GM21529 (cell line): ENCODE measurements around the gene NFKB1.
A peak's percentile ranks its signal among the peaks of the same experiment; 100 is the strongest.
"Not testable (repeated sequence)": the region's sequence is repeated elsewhere in the genome, so short reads cannot be mapped to it uniquely, and the experiment has no call there.

Experiments used
- ATAC-seq: cut with Tn5 transposase; IDR thresholded peaks from one replicate; pipeline ENCODE4 v1.9.1; 2021; ENCODE audit not compliant: unreplicated experiment

The NFKB1 gene

GRCh38 chr4:102598086-102598761 is 97.1 kb downstream of the NFKB1 start:
- peak; percentile 56 for ATAC-seq

GRCh38 chr4:102598762-102599374 is 97.7 kb downstream of the NFKB1 start:
- ATAC-seq, result peak; percentile 72

GRCh38 chr4:102599455-102599854 is 98.3 kb downstream of the NFKB1 start:
- ATAC-seq, result peak; percentile 9

- ATAC-seq, result no peak
These were observed 98.7 kb downstream of the NFKB1 start for GRCh38 chr4:102599886-102600285.

- ATAC-seq, result no peak
These were observed 99.5 kb downstream of the NFKB1 start for GRCh38 chr4:102600689-102601088.

- no peak for ATAC-seq
These were observed 100.5 kb downstream of the NFKB1 start for GRCh38 chr4:102601586-102602227.

- no peak for ATAC-seq
These were observed 103.2 kb downstream of the NFKB1 start for GRCh38 chr4:102604222-102604940.

GRCh38 chr4:102606261-102606660 is 105.1 kb downstream of the NFKB1 start:
- no peak for ATAC-seq

GRCh38 chr4:102606846-102607450 is 105.8 kb downstream of the NFKB1 start:
- ATAC-seq, result no peak

GRCh38 chr4:102608190-102608589 is 107.0 kb downstream of the NFKB1 start:
- ATAC-seq, result no peak

- no peak for ATAC-seq
These were observed 108.8 kb downstream of the NFKB1 start for GRCh38 chr4:102610007-102610406.

GRCh38 chr4:102610476-102610875 is 109.3 kb downstream of the NFKB1 start:
- no peak for ATAC-seq

- ATAC-seq, result no peak
These were observed 111.1 kb downstream of the NFKB1 start for GRCh38 chr4:102612210-102612609.

- ATAC-seq, result no peak
These were observed 111.7 kb downstream of the NFKB1 start for GRCh38 chr4:102612824-102613366.

- no peak for ATAC-seq
These were observed 113.6 kb downstream of the NFKB1 start for GRCh38 chr4:102614801-102615200.

- no peak for ATAC-seq
These were observed 115.5 kb downstream of the NFKB1 start for GRCh38 chr4:102616636-102617035.

GRCh38 chr4:102619021-102619420 is 117.9 kb downstream of the NFKB1 start:
- ATAC-seq, result not testable (repeated sequence)

- peak; percentile 13 for ATAC-seq
These were observed 118.8 kb downstream of the NFKB1 start for GRCh38 chr4:102619776-102620631.

- peak; percentile 58 for ATAC-seq
These were observed 119.7 kb downstream of the NFKB1 start for GRCh38 chr4:102620697-102621497.
